MCF 10A (cell line): Measurements from ENCODE around the gene TAS1R1. TPM values are rescaled to one million over a fixed set of nuclear protein-coding genes. Genes with fewer than 3 reads are reported as not detected.

ENCODE experiments used
- BruUV-seq: library from RNA; stranded (reverse); fragments of 400-500 nt; replicated peaks from 2 replicates; lab custom pipeline; 2021; lab: Mats Ljungman, UMichigan
- CTCF ChIA-PET: fragments of 300-600 bp; sonication (Branson Sonifier 250); formaldehyde crosslinking; extraction: SDS; loops from one replicate; lab custom pipeline; 2021; ENCODE audit warnings: antibody characterized with exemption, inconsistent platforms; lab: Yijun Ruan, JAX
- POLR2A ChIA-PET: fragments of 300-600, 350-650 bp; sonication (Branson Sonifier 250); formaldehyde crosslinking; extraction: SDS; loops from one replicate; lab custom pipeline; 2020; ENCODE audit warnings: antibody characterized with exemption, inconsistent platforms; lab: Yijun Ruan, JAX
- DNase-seq: peaks from one replicate; pipeline ENCODE4 v3.0.0-alpha.2; 2018; ENCODE audit not compliant: unreplicated experiment
- H3K27ac Mint-ChIP-seq: one replicate; pipeline ENCODE4 v1.8.0; 2022; ENCODE audit warnings: mild to moderate bottlenecking, low read depth, mixed read lengths; ENCODE audit not compliant: unreplicated experiment
- H3K27me3 Mint-ChIP-seq: one replicate; pipeline ENCODE4 v1.8.0; 2022; ENCODE audit warnings: mixed read lengths; ENCODE audit not compliant: insufficient read depth, unreplicated experiment
- H3K36me3 Mint-ChIP-seq: one replicate; pipeline ENCODE4 v1.8.0; 2022; ENCODE audit warnings: mild to moderate bottlenecking, moderate library complexity, mixed read lengths; ENCODE audit not compliant: insufficient read depth, unreplicated experiment
- H3K4me1 Mint-ChIP-seq: one replicate; pipeline ENCODE4 v1.8.0; 2022; ENCODE audit warnings: mixed read lengths; ENCODE audit not compliant: insufficient read depth, unreplicated experiment
- H3K4me3 Mint-ChIP-seq: one replicate; pipeline ENCODE4 v1.8.0; 2022; ENCODE audit warnings: mild to moderate bottlenecking, moderate library complexity, mixed read lengths; ENCODE audit not compliant: unreplicated experiment
- H3K9me3 Mint-ChIP-seq: one replicate; pipeline ENCODE4 v1.8.0; 2022; ENCODE audit warnings: mixed read lengths; ENCODE audit not compliant: unreplicated experiment
- intact Hi-C: fragments of 100-400 bp; cut with micrococcal nuclease; formaldehyde crosslinking; loops from 2 replicates; pipeline ENCODE4 v1.14.1; 2022
- total RNA-seq: library from RNA; stranded (reverse); gene quantifications from 2 replicates; pipeline ENCODE4 v1.2.3, GENCODE V29; 2022
- TF ChIP-seq, protein P1 (sequence below): fragments of 200-600 bp; IDR thresholded peaks from one replicate; pipeline ENCODE4 v1.8.0; 2022; ENCODE audit warnings: antibody characterized with exemption, mild to moderate bottlenecking; ENCODE audit not compliant: unreplicated experiment

The TAS1R1 gene
- total RNA-seq, 1 experiment from 2014 or later, result not detected

GRCh38 chr1:6612641-6613360 lies 57.7 kb downstream of the TAS1R1 start:
- H3K4me3 Mint-ChIP-seq, result peak overlapping the region; percentile 86
- H3K27me3 Mint-ChIP-seq, result no peaks in the 10 kb centered on the region
- no peaks in the 10 kb centered on the region for H3K36me3 Mint-ChIP-seq
- BruUV-seq, result no TSS peak
- DNase-seq, result peak; percentile 47
- peak overlapping the region; percentile 60 for H3K27ac Mint-ChIP-seq
- H3K9me3 Mint-ChIP-seq, result no peaks in the 10 kb centered on the region
- ChIA-PET POLR2A (interaction anchor here (0.9 to 4.8 kb wide), 8 partner anchors 11 to 124 kb away, joined by 3 to 98 read pairs (median 5); partner anchors contain the start of genes KLHL21, NOL9, TAS1R1 and THAP3), CTCF (interaction anchor here (1.3 to 1.6 kb wide), 2 partner anchors 9 to 11 kb away, joined by 3 to 5 read pairs; partner anchors contain the start of gene THAP3)
- peaks cover 6% of the 10 kb centered on the region for H3K4me1 Mint-ChIP-seq
- intact Hi-C loops, result loop anchor here (1.0 kb wide), 1 partner anchor 10 kb away; no protein-coding TSS in a partner anchor
- TF ChIP-seq, protein P1, sequence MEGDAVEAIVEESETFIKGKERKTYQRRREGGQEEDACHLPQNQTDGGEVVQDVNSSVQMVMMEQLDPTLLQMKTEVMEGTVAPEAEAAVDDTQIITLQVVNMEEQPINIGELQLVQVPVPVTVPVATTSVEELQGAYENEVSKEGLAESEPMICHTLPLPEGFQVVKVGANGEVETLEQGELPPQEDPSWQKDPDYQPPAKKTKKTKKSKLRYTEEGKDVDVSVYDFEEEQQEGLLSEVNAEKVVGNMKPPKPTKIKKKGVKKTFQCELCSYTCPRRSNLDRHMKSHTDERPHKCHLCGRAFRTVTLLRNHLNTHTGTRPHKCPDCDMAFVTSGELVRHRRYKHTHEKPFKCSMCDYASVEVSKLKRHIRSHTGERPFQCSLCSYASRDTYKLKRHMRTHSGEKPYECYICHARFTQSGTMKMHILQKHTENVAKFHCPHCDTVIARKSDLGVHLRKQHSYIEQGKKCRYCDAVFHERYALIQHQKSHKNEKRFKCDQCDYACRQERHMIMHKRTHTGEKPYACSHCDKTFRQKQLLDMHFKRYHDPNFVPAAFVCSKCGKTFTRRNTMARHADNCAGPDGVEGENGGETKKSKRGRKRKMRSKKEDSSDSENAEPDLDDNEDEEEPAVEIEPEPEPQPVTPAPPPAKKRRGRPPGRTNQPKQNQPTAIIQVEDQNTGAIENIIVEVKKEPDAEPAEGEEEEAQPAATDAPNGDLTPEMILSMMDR, result no peak

GRCh38 chr1:6613361-6614018 lies 58.4 kb downstream of the TAS1R1 start, which contains the start of gene PHF13:
Gene PHF13 (plus strand): TSS chr1:6613731. CDS start chr1:6614067, 336 bp downstream.
- peaks cover 6% of the 10 kb centered on the region for H3K4me1 Mint-ChIP-seq
- ChIA-PET CTCF (no interaction called here), POLR2A (interaction anchor here (1.2 kb wide), 1 partner anchor 11 kb away, joined by 16 read pairs; the partner anchor contains the start of gene KLHL21)
- peak within 1 kb of the TSS; percentile 86 for H3K4me3 Mint-ChIP-seq
- no peaks in the 10 kb centered on the region for H3K9me3 Mint-ChIP-seq
- TF ChIP-seq, protein P1, result no peak
- intact Hi-C loops, result no loop called here
- DNase-seq, result peak; percentile 99
- peaks cover under 1% of the 10 kb centered on the region for H3K36me3 Mint-ChIP-seq
- peak within 1 kb of the TSS; percentile 60 for H3K27ac Mint-ChIP-seq
- H3K27me3 Mint-ChIP-seq, result no peaks in the 10 kb centered on the region
- no TSS peak for BruUV-seq

DNA sequence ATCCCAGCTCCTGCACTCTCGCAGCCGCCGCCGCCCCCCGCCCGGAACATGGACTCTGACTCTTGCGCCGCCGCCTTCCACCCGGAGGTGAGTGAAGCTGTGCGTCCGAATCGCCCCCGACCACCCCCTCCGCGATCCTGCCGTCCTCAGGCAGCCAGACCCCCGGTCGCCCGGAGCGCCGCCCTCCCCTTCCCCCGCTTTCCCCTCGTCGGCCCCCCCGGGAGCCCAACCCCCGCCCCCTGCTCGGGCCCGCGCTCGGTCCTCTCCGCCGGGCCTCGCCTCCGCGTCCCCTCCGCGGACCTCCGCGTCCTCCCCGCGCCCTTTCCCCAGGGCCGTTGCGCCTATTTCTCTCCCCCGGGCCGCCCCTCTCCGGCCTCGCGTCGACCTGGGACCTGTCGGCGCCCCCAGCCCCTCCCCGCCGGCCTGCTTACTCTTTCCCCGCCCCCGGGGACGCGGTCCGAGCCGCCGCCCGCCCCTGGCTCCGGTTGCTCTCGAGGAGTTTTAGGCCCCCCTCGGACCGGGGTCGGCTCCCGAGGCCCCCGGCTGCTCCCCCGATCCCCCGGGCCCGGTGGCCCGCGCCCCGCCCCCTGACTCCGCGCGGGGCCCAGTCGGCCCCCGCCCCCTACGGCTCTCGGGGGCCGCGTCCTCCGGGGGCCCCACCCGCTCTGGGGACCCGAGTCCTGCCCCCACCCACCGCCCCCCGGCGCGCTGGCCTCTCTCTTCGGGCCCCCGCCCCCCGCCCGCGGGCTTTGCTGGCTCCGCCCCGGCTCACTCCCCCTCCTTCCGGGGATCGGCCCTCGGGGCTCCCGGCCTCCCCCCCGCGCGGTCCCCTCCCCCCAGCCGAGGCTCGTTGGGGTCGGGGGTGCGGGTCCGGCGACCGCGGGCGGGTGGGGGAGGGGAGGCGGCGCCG lies 59.2 kb downstream of the TAS1R1 start:
- Mint-ChIP-seq H3K4me3 (peak overlapping the region; percentile 86), H3K27me3 (no peaks in the 10 kb centered on the region), H3K4me1 (peaks cover 6% of the 10 kb centered on the region), H3K27ac (no peak overlapping the region), H3K36me3 (peaks cover 7% of the 10 kb centered on the region), H3K9me3 (no peaks in the 10 kb centered on the region)
- TF ChIP-seq, protein P1, result no peak
- intact Hi-C loops, result no loop called here
- ChIA-PET CTCF (no interaction called here), POLR2A (interaction anchor here (1.2 kb wide), 1 partner anchor 12 kb away, joined by 16 read pairs; the partner anchor contains the start of gene KLHL21)
- DNase-seq, result peak; percentile 20
- no TSS peak for BruUV-seq
